Neural cell (in vitro differentiated cells): ENCODE results near the gene ZNF462.

Experiments
- EP300 ChIP-seq: fragments of 450-650 bp; conservative IDR thresholded peaks from 2 replicates; pipeline ENCODE4 v1.6.1; 2014; ENCODE audit warnings: antibody characterized with exemption, mild to moderate bottlenecking, moderate library complexity; ENCODE audit not compliant: poor library complexity, severe bottlenecking
- EZH2 ChIP-seq: fragments of 200-600, 300-800 bp; shearing (Covaris generic), sonication (generic); IDR thresholded peaks from 2 replicates; pipeline ENCODE4 v1.6.1; 2014; ENCODE audit warnings: antibody characterized with exemption, low read length, borderline replicate concordance, mild to moderate bottlenecking; ENCODE audit not compliant: insufficient read depth, poor library complexity, severe bottlenecking
- POLR2AphosphoS5 ChIP-seq: IDR thresholded peaks from 2 replicates; pipeline ENCODE4 v1.6.1; 2012
- RAD21 ChIP-seq: fragments of 450-650 bp; conservative IDR thresholded peaks from 2 replicates; pipeline ENCODE4 v1.6.1; 2014; ENCODE audit warnings: antibody characterized with exemption, mild to moderate bottlenecking, moderate library complexity
- TAF1 ChIP-seq: IDR thresholded peaks from 2 replicates; pipeline ENCODE4 v1.6.1; 2012; ENCODE audit warnings: low read depth
- TF ChIP-seq, protein P1 (sequence below): fragments of 450-650 bp; IDR thresholded peaks from 2 replicates; pipeline ENCODE4 v1.5.1; 2014; ENCODE audit warnings: antibody characterized with exemption, mild to moderate bottlenecking, moderate library complexity; ENCODE audit not compliant: poor library complexity, severe bottlenecking
- TF ChIP-seq, protein P2 (sequence below): IDR thresholded peaks from 2 replicates; pipeline ENCODE4 v1.6.1; 2012; ENCODE audit warnings: borderline replicate concordance

DNA sequence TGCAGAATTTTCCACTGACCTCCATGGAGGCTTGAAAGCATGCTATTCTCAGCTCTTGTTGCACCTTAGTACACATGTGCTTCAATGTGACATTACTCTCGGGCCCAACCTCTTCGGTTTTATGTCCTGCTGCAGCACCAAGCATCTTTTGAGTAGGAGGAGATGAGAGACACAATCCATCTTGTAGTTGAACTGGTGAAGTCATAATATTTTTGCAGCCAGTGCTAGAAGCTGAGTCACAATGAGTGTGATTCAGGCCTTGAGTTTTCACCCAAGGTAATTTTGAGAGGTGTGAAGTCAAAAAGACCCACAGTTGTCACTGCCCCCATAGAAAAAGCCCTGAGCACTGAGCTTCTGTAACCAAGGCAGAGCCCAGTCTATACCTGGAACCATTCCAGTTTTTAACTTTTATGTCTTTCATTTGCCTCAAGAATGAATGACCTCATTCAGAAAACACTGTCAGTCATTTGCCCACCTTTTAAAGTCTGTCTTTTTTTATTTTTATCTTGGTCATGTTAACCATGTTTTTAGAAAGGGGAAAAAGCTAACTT is 117.7 kb downstream of the ZNF462 start:
- TF ChIP-seq POLR2AphosphoS5 (no peak), EP300 (no peak), TAF1 (no peak), EZH2 (no peak), RAD21 (no peak)
- TF ChIP-seq, protein P1, sequence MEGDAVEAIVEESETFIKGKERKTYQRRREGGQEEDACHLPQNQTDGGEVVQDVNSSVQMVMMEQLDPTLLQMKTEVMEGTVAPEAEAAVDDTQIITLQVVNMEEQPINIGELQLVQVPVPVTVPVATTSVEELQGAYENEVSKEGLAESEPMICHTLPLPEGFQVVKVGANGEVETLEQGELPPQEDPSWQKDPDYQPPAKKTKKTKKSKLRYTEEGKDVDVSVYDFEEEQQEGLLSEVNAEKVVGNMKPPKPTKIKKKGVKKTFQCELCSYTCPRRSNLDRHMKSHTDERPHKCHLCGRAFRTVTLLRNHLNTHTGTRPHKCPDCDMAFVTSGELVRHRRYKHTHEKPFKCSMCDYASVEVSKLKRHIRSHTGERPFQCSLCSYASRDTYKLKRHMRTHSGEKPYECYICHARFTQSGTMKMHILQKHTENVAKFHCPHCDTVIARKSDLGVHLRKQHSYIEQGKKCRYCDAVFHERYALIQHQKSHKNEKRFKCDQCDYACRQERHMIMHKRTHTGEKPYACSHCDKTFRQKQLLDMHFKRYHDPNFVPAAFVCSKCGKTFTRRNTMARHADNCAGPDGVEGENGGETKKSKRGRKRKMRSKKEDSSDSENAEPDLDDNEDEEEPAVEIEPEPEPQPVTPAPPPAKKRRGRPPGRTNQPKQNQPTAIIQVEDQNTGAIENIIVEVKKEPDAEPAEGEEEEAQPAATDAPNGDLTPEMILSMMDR, result no peak
- TF ChIP-seq, protein P2, sequence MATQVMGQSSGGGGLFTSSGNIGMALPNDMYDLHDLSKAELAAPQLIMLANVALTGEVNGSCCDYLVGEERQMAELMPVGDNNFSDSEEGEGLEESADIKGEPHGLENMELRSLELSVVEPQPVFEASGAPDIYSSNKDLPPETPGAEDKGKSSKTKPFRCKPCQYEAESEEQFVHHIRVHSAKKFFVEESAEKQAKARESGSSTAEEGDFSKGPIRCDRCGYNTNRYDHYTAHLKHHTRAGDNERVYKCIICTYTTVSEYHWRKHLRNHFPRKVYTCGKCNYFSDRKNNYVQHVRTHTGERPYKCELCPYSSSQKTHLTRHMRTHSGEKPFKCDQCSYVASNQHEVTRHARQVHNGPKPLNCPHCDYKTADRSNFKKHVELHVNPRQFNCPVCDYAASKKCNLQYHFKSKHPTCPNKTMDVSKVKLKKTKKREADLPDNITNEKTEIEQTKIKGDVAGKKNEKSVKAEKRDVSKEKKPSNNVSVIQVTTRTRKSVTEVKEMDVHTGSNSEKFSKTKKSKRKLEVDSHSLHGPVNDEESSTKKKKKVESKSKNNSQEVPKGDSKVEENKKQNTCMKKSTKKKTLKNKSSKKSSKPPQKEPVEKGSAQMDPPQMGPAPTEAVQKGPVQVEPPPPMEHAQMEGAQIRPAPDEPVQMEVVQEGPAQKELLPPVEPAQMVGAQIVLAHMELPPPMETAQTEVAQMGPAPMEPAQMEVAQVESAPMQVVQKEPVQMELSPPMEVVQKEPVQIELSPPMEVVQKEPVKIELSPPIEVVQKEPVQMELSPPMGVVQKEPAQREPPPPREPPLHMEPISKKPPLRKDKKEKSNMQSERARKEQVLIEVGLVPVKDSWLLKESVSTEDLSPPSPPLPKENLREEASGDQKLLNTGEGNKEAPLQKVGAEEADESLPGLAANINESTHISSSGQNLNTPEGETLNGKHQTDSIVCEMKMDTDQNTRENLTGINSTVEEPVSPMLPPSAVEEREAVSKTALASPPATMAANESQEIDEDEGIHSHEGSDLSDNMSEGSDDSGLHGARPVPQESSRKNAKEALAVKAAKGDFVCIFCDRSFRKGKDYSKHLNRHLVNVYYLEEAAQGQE, result no peak
